CD4-positive, CD25-positive, alpha-beta regulatory T cell (primary cell): ENCODE data around the gene RUFY2. TPM values are rescaled to one million over a fixed set of nuclear protein-coding genes. Genes with fewer than 3 reads are reported as not detected.

ENCODE experiments used
- ATAC-seq, 2 donors: fragments of 150-1000 bp; cut with Tn5 transposase; one replicate each; pipeline ENCODE4 v1.10.0; 2021; ENCODE audit warnings: low read depth in 2 of 2, moderate number of reproducible peaks in 2 of 2, moderate library complexity in 1 of 2
- DNase-seq, 3 donors: peaks; one replicate each; pipeline versions ENCODE4 v3.0.0 to v3.0.0-alpha.2; 2012 to 2022; ENCODE audit warnings: mixed read lengths in 1 of 3
- H3K27ac ChIP-seq: one replicate; pipeline ENCODE4 v1.7.0; 2013; ENCODE audit warnings: mild to moderate bottlenecking, low read length; ENCODE audit not compliant: insufficient read depth, poor library complexity, severe bottlenecking
- H3K27me3 ChIP-seq: one replicate; pipeline ENCODE4 v1.7.0; 2013; ENCODE audit warnings: low read length; ENCODE audit not compliant: control insufficient read depth, insufficient read depth
- H3K36me3 ChIP-seq: one replicate; pipeline ENCODE4 v1.7.0; 2013; ENCODE audit warnings: mild to moderate bottlenecking, low read length, moderate library complexity; ENCODE audit not compliant: control insufficient read depth, insufficient read depth
- H3K4me1 ChIP-seq: 2 replicates; pipeline ENCODE4 v1.7.0; 2013; ENCODE audit warnings: mild to moderate bottlenecking, low read length; ENCODE audit not compliant: insufficient read depth, control insufficient read depth, poor library complexity, severe bottlenecking
- H3K4me3 ChIP-seq: one replicate; pipeline ENCODE4 v1.7.0; 2013; ENCODE audit warnings: low read depth, mild to moderate bottlenecking, low read length, moderate library complexity
- H3K9me3 ChIP-seq, 2 experiments: 1 replicate in 1 of 2; 2 replicates in 1 of 2; pipeline ENCODE4 v1.7.0; 2013; ENCODE audit warnings: low read length in 2 of 2, mild to moderate bottlenecking in 1 of 2, moderate library complexity in 1 of 2; ENCODE audit not compliant: control insufficient read depth in 2 of 2
- H3K27ac Mint-ChIP-seq, 3 donors: one replicate each; pipeline ENCODE4 v1.8.0; 2020 to 2022; ENCODE audit warnings: mild to moderate bottlenecking in 3 of 3, mixed read lengths in 3 of 3, moderate library complexity in 2 of 3
- H3K27me3 Mint-ChIP-seq: one replicate; pipeline ENCODE4 v1.8.0; 2022; ENCODE audit warnings: mild to moderate bottlenecking, mixed read lengths
- H3K36me3 Mint-ChIP-seq: one replicate; pipeline ENCODE4 v1.8.0; 2020; ENCODE audit warnings: mixed read lengths
- H3K4me1 Mint-ChIP-seq, 4 donors: one replicate each; pipeline ENCODE4 v1.8.0; 2020 to 2022; ENCODE audit warnings: mixed read lengths in 4 of 4, mild to moderate bottlenecking in 1 of 4
- H3K4me3 Mint-ChIP-seq, 4 donors: one replicate each; pipeline ENCODE4 v1.8.0; 2020 to 2022; ENCODE audit warnings: mild to moderate bottlenecking in 4 of 4, mixed read lengths in 4 of 4, moderate library complexity in 3 of 4
- H3K9me3 Mint-ChIP-seq, 7 donors: one replicate each; pipeline ENCODE4 v1.8.0; 2020 to 2022; ENCODE audit warnings: mixed read lengths in 7 of 7, mild to moderate bottlenecking in 3 of 7, moderate library complexity in 2 of 7
- polyA plus RNA-seq, 4 donors: library from polyadenylated mRNA; unstranded; fragments of 300-500 nt; fragmentation: Illumina TruSeq; gene quantifications; one replicate each; pipeline ENCODE4 v1.2.3, GENCODE V29; 2021
- total RNA-seq: library from RNA; stranded (reverse); gene quantifications from one replicate; pipeline ENCODE4 v1.2.3, GENCODE V29; 2022

RUFY2 gene
- total and polyA plus RNA-seq, 5 donors from 2014 or later, result 4.5 to 18.9 (median 7.7) TPM

- no peak for ATAC-seq
- Histone ChIP-seq H3K36me3 (no peaks in the 10 kb centered on the region), H3K9me3 (no peaks in the 10 kb centered on the region), H3K27ac (no peak overlapping the region), H3K27me3 (no peaks in the 10 kb centered on the region), H3K4me3 (no peak overlapping the region), H3K4me1 (no peaks in the 10 kb centered on the region)
- Mint-ChIP-seq H3K27ac (peak overlapping the region in 2 of 3 donors; percentile 10 to 20), H3K9me3 (peaks cover 0 to 1% (median 0%) of the 10 kb centered on the region in 7 donors), H3K4me3 (no peak overlapping the region), H3K4me1 (no peaks in the 10 kb centered on the region), H3K27me3 (no peaks in the 10 kb centered on the region), H3K36me3 (no peaks in the 10 kb centered on the region)
- no peak for DNase-seq
Measured at GRCh38 chr10:68296843-68297663, 110.0 kb downstream of the RUFY2 start.

Other genes with a start within 250 kb of the RUFY2 start
- gene ATOH7, start 175.2 kb downstream of the RUFY2 start, total RNA-seq, result not detected
- gene ATOH7, start 175.2 kb downstream of the RUFY2 start, polyA plus RNA-seq, result not detected
- 200 TPM for gene HNRNPH3, start 75.2 kb downstream of the RUFY2 start, total RNA-seq
- gene HNRNPH3, start 75.2 kb downstream of the RUFY2 start, polyA plus RNA-seq, result 100 to 1,000 TPM; 120 to 142 (median 137) TPM
- 1.2 TPM for gene PBLD, start 74.3 kb downstream of the RUFY2 start, total RNA-seq
- gene PBLD, start 74.3 kb downstream of the RUFY2 start, polyA plus RNA-seq, result 1 to 10 TPM in 3 of 4 donors, under 1 TPM in 1; 0.85 to 1.5 (median 1.2) TPM
- gene DNA2, start 64.7 kb upstream of the RUFY2 start, total RNA-seq, result 6.9 TPM
- gene DNA2, start 64.7 kb upstream of the RUFY2 start, polyA plus RNA-seq, result 1 to 10 TPM in 1 of 4 donors, under 1 TPM in 3; 0.27 to 1.7 (median 0.72) TPM
- gene SLC25A16, start 120.2 kb upstream of the RUFY2 start, total RNA-seq, result 34.7 TPM
- gene SLC25A16, start 120.2 kb upstream of the RUFY2 start, polyA plus RNA-seq, result 1 to 10 TPM; 7.4 to 9.6 (median 8.6) TPM
- gene TET1, start 153.1 kb upstream of the RUFY2 start, total RNA-seq, result 4.3 TPM
- 1 to 10 TPM in 3 of 4 donors, under 1 TPM in 1; 0.95 to 1.9 (median 1.5) TPM for gene TET1, start 153.1 kb upstream of the RUFY2 start, polyA plus RNA-seq